Bladder microvascular endothelial cell (primary cell): Measurements from ENCODE around the gene TNFRSF25. TPM values are rescaled to one million over a fixed set of nuclear protein-coding genes. Genes with fewer than 3 reads are reported as not detected.

Source experiments
- total RNA-seq: library from RNA; depleted of rRNA; stranded (reverse); fragments of >200 nt; gene quantifications from 2 replicates; pipeline ENCODE4 v1.2.3, GENCODE V29; 2014

TNFRSF25 gene
- total RNA-seq: 10.0 and 27.4 TPM in 2 replicates

GRCh38 chr1:6466023-6466422 lies at the start of gene TNFRSF25:
Gene TNFRSF25 (minus strand): TSS chr1:6466173. CDS start chr1:6466107, 66 bp downstream.

GRCh38 chr1:6491480-6491962 lies 25.5 kb upstream of the TNFRSF25 start, which contains the start of gene PLEKHG5:
Gene PLEKHG5 (minus strand): TSS chr1:6491667. CDS start chr1:6477571, 14,096 bp downstream.

GRCh38 chr1:6424619-6425593 lies 41.1 kb downstream of the TNFRSF25 start, which contains the start of gene ESPN:
Gene ESPN (plus strand): TSS chr1:6424776. CDS start chr1:6424956, 180 bp downstream.

GRCh38 chr1:6419804-6420453 lies 46.0 kb downstream of the TNFRSF25 start, which contains the start of gene HES2:
Gene HES2 (minus strand): TSS chr1:6419919. CDS start chr1:6419820, 99 bp downstream.

Other genes starting within 250 kb of the TNFRSF25 start
- gene ICMT, start 230.2 kb downstream of the TNFRSF25 start, total RNA-seq: 58.0 and 92.9 TPM in 2 replicates
- gene HES3, start 222.0 kb downstream of the TNFRSF25 start, total RNA-seq: not detected in 2 replicates
- gene GPR153, start 205.1 kb downstream of the TNFRSF25 start, total RNA-seq: 0.65 and 3.1 TPM in 2 replicates
- gene ACOT7, start 72.4 kb downstream of the TNFRSF25 start, total RNA-seq: 33.2 and 42.4 TPM in 2 replicates
- 5.3 and 18.1 TPM in 2 replicates for gene HES2, start 46.3 kb downstream of the TNFRSF25 start, total RNA-seq
- gene ESPN, start 41.4 kb downstream of the TNFRSF25 start, total RNA-seq: 2.0 TPM in 1 of 2 replicates, not detected in the other
- gene PLEKHG5, start 25.5 kb upstream of the TNFRSF25 start, total RNA-seq: 31.6 and 52.8 TPM in 2 replicates
- 12.8 and 26.2 TPM in 2 replicates for gene NOL9, start 88.3 kb upstream of the TNFRSF25 start, total RNA-seq
- not detected in 2 replicates for gene TAS1R1, start 89.1 kb upstream of the TNFRSF25 start, total RNA-seq
- 9.6 and 15.9 TPM in 2 replicates for gene ZBTB48, start 113.8 kb upstream of the TNFRSF25 start, total RNA-seq
- 16.2 and 23.7 TPM in 2 replicates for gene KLHL21, start 136.7 kb upstream of the TNFRSF25 start, total RNA-seq
- 8.3 and 15.7 TPM in 2 replicates for gene PHF13, start 147.6 kb upstream of the TNFRSF25 start, total RNA-seq
- gene THAP3, start 158.7 kb upstream of the TNFRSF25 start, total RNA-seq: 18.4 and 19.8 TPM in 2 replicates
- 30.8 and 73.3 TPM in 2 replicates for gene DNAJC11, start 235.6 kb upstream of the TNFRSF25 start, total RNA-seq